HG02588 (cell line): Measurements from ENCODE around the gene LASP1NB.
"Not testable (repeated sequence)": the region's sequence is repeated elsewhere in the genome, so short reads cannot be mapped to it uniquely, and the experiment has no call there.

ENCODE experiments used
- ATAC-seq: cut with Tn5 transposase; IDR thresholded peaks from one replicate; pipeline ENCODE4 v1.9.1; 2021; ENCODE audit warnings: mild to moderate bottlenecking, moderate library complexity; ENCODE audit not compliant: unreplicated experiment

Gene LASP1NB

DNA sequence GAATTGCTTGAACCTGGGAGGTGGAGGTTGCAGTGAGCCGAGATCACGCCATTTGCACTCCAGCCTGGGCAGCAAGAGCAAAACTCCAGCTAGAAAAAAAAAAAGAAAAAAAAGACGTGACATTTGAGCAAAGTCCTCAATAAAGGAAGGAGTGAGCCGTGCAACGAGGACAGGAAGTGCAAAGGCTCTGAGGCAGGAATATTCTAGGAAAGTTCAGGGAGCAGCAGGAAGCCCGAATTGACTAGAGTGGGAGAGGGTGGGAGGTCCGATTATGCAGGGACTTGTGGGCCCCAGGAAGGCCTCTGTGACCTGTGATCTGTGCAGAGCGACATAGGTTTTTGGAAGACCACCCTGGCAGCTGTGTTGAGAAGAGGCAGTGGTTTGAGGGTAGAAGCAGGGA is 8.6 kb upstream of the LASP1NB start:
- no peak for ATAC-seq

DNA sequence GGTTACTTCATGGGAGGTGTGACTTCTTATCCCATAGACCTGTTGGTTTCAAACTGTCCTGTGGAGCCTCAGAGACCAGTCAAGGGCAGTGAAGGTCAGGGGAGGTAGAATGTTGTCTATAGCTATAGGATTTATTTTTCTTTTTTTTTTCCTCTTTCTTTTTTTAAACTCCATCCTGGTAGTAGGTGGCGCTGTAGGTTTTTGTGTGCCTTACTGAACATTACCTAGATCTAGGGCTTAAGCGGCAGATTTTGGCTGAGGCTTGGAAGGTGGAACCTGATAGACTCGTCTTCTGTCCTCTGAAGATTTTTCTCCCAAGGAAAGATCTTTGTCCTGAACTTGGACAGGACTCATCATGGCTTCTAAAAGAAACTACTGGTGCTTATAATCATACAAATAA is 8.2 kb upstream of the LASP1NB start:
- no peak for ATAC-seq

DNA sequence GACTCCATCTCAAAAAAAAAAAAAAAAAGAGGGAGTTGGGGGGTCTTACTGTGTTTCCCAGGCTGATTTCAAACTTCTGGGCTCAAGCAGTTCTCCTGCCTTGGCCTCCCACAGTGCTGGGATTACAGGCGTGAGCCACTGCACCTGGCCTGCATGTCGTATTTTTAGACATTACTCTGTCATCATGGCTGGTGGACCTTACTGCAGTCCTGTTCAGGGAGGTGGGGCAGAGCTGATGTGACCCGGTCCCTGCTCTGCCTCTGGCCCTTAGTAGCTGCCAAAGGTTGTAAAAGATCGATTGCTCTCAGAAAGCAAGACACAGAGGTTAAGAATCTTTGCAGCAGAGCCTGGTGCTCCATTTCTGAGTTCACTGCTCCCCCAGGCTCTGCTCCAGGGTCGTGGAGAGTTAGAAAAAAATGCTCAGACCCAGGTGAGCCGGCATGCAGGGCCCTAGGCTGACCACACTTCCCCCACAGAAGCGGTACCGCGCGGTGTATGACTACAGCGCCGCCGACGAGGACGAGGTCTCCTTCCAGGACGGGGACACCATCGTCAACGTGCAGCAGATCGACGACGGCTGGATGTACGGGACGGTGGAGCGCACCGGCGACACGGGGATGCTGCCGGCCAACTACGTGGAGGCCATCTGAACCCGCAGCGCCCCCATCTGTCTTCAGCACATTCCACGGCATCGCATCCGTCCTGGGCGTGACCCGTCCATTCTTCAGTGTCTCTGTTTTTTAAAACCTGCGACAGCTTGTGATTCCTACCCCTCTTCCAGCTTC is 7.1 kb upstream of the LASP1NB start:
- ATAC-seq: no peak

DNA sequence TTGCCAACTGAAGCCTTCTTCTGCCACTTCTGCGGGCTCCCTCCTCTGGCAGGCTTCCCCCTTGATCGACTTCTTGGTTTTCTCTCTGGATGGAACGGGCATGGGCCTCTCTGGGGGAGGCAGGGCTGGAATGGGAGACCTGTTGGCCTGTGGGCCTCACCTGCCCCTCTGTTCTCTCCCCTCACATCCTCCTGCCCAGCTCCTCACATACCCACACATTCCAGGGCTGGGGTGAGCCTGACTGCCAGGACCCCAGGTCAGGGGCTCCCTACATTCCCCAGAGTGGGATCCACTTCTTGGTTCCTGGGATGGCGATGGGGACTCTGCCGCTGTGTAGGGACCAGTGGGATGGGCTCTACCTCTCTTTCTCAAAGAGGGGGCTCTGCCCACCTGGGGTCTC is 6.5 kb upstream of the LASP1NB start:
- no peak for ATAC-seq

DNA sequence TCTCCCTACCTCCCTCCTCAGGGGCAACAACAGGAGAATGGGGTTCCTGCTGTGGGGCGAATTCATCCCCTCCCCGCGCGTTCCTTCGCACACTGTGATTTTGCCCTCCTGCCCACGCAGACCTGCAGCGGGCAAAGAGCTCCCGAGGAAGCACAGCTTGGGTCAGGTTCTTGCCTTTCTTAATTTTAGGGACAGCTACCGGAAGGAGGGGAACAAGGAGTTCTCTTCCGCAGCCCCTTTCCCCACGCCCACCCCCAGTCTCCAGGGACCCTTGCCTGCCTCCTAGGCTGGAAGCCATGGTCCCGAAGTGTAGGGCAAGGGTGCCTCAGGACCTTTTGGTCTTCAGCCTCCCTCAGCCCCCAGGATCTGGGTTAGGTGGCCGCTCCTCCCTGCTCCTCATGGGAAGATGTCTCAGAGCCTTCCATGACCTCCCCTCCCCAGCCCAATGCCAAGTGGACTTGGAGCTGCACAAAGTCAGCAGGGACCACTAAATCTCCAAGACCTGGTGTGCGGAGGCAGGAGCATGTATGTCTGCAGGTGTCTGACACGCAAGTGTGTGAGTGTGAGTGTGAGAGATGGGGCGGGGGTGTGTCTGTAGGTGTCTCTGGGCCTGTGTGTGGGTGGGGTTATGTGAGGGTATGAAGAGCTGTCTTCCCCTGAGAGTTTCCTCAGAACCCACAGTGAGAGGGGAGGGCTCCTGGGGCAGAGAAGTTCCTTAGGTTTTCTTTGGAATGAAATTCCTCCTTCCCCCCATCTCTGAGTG is 5.9 kb upstream of the LASP1NB start:
- no peak for ATAC-seq

DNA sequence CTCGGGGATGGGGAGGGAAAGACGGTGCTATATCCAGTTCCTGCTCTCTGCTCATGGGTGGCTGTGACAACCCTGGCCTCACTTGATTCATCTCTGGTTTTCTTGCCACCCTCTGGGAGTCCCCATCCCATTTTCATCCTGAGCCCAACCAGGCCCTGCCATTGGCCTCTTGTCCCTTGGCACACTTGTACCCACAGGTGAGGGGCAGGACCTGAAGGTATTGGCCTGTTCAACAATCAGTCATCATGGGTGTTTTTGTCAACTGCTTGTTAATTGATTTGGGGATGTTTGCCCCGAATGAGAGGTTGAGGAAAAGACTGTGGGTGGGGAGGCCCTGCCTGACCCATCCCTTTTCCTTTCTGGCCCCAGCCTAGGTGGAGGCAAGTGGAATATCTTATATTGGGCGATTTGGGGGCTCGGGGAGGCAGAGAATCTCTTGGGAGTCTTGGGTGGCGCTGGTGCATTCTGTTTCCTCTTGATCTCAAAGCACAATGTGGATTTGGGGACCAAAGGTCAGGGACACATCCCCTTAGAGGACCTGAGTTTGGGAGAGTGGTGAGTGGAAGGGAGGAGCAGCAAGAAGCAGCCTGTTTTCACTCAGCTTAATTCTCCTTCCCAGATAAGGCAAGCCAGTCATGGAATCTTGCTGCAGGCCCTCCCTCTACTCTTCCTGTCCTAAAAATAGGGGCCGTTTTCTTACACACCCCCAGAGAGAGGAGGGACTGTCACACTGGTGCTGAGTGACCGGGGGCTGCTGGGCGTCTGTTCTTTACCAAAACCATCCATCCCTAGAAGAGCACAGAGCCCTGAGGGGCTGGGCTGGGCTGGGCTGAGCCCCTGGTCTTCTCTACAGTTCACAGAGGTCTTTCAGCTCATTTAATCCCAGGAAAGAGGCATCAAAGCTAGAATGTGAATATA is 4.8 kb upstream of the LASP1NB start:
- no peak for ATAC-seq

DNA sequence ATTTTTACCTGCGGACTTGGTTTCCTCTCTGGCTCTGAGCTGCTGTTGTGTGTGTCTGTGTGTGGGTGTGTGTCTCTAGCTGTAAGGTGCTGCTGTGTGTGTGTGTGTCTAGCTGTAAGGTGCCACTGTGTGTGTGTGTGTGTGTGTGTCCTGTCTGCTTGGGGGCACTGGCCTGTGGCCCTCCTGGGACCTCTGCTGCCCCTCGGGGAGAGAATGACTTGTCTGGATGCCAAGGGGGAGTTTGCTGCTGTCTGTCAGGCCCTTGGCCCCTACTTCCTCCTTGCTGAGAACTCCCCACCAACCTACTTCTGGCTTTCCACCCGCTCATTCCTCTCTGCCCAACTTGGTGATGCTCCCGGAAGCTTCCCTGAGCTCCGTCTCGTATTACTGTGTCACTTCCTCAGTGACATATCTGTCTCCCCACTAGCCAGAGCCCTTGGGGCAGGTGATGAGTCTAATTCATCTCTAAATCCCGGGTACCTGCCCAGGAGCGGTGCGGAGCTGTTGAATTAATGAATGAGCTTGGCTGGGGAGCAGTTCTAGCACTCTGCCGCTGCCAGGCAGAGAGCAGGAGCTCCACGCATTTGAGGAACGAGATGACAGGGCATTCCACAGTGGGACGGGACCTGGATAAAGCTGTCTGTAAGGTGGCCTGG is 3.5 kb upstream of the LASP1NB start:
- ATAC-seq: no peak

DNA sequence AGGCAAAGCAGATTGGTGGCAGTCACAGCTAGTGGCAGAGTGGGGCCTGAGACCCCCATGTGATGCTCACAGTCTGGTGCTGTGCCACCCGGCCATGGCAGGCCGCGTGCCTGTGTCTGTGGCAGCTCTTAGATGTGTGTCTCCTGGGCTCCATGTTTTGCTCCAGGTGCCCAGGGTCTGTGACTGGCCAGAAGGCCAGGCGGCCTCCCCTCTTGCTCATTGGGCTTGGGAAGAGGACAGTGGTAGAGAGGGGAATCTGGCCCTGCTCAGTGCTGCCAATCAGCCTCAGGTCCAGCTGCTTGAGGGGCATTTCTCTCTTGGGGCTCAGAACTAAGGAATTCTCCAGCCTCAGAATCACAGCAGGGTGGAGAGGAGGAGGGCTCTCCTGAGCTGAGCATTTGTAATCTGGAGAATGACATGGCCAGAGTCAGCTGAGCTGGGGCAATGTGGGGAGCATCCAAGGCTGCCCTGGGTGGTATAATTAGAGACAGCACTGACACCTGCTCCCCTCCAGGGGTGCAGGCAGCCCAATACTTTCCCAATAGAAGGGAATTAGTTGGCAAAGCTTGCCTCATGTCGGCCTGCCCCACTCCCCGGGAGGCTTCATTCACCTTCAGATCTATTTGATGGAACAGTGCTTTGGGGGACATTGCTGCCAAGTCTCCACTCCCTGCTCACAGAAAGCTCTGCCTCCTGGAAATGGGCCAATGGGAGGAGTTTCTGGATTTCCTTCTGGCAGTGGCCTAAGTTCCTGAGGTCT is 2.7 kb upstream of the LASP1NB start:
- no peak for ATAC-seq

DNA sequence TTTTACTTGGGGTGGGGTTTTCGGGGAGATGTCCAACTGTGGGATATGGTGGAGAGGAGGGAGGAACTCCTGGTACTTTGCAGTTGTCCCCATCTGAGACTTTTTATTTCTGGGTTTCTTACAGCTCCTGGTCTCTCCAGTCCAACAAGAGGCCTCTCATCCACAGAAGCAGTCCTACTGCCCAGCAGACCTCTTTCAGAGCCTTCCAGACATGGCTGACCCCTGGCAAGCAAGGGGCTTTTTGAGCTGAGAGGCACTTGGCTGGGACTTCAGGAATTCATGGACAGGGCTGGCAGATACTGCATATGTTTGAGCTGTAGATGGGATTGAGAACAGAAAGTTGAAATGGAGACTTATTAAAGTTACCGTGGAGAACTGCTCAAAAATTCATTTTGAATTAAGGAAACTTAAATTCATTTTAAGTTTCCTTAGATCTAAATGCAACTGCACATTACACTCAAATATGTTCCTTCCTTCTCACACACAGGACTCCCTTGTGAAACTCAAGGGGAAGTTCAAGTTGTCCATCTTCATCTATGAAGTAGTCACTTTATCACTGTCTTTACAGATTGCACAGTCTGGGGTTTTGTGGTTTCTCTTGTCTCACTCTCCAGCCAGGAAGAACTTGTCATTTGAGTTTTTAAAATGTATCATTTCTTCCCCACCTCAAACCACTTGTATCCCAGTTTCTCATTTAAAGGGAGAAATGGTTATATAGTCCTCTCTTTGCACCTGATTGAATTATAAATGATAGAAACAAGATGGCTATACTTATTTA is 1.1 kb downstream of the LASP1NB start:
- ATAC-seq: no peak

DNA sequence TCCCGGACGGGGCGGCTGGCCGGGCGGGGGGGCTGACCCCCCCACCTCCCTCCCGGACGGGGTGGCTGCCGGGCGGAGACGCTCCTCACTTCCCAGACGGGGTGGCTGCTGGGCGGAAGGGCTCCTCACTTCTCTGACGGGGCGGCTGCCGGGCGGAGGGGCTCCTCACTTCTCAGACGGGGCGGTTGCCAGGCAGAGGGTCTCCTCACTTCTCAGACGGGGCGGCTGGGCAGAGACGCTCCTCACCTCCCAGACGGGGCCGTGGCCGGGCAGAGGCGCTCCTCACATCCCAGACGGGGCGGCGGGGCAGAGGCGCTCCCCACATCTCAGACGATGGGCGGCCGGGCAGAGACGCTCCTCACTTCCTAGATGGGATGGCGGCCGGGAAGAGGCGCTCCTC is 5.4 kb downstream of the LASP1NB start:
- ATAC-seq: not testable (repeated sequence)

DNA sequence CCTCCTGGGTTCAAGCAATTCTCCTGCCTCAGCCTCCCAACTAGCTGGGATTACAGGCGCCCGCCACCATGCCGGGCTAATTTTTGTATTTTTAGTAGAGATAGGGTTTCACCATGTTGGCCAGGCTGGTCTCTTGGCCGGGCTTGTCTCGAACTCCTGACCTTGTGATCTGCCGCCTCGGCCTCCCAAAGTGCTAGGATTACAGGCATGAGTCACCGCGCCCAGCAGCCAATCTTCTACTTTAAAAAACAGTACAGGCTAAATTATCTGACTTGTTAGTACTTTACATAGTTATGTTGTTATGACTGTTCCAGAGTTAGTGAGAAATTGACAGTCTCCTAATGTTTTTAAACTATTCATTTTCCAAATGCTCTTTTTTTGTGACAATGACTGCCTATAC is 8.5 kb downstream of the LASP1NB start:
- ATAC-seq: not testable (repeated sequence)

DNA sequence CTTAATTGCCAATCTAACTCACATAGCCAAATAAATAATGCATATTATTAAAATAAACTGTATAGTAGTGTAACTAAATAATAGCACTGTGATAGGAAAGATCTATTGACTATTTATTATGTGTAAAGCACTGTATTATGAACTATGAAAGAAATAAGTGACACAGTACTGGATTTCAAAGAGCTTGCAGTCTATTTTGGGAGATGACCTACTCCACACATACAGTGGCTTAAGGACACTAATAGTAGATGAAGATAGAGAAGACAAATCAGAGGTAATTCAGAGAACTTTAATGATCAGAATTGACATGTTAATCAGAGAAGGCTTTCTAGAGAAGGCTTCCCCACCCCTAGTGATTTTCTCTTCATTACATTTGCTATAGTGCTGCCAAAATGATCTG is 14.6 kb downstream of the LASP1NB start:
- ATAC-seq: no peak

DNA sequence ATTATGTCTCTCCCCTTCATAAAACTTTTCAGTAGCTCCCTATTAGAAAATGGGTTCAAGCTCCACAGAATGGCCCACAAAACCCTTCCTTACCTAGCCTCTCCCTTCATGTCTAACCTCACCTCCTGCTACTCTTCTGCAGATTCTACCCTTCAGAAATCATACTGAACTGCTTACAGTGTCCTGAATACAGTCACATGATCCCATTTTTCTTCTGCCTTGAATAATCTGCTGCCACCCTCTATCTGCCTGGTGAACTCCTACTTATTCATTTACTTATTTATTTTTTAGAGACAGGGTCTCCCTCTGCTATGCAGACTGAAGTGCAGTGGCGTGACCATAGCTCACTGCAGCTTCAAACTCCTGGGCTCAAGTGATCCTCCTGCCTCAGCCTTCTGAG is 15.0 kb downstream of the LASP1NB start:
- ATAC-seq: no peak

DNA sequence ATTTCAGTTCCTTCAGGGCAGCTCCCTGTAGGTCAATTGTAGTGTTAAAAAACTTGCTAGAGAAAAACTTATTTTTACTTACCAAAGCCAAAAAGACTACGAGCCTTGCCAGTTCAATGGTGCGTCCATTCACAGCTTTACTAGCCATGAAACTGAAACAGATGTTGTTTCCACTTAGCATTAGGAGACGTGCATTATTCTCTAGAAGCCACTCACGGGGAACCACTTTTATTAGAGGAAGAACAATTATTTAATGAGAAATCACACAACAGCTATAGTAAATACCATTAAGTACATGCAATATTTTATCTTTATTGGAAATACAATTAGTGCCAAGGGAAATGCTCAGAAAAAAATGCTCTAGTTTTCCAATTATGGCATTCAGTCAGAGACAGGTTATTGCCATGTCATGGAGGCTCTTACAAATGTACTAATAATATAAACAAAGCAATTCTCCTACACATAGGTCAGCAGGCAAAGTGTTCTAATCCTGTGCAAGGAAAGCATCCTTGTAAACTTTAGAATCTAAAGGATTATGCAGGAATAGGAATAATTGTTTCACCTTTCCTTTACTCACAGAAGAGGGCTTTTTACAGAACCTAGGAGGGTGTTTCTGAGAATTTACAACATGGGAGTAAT is 17.4 kb downstream of the LASP1NB start:
- ATAC-seq: no peak

DNA sequence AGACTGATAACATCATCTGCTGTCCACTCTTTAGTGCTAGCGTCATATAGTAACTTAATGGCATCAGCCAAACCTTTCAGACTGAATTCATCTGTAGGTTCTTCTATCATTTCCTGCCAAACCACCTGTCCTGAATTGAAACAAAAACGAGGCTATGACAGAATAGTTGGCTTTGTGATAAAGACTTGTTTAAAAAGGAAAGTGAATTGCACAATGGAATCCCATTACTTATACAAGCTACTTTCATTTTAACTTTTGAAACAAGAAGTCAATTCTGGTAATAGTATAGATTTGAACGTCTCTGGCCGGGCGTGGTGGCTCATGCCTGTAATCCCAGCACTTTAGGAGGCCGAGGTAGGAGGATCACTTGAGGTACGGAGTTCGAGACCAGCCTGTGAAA is 18.2 kb downstream of the LASP1NB start:
- ATAC-seq: no peak

DNA sequence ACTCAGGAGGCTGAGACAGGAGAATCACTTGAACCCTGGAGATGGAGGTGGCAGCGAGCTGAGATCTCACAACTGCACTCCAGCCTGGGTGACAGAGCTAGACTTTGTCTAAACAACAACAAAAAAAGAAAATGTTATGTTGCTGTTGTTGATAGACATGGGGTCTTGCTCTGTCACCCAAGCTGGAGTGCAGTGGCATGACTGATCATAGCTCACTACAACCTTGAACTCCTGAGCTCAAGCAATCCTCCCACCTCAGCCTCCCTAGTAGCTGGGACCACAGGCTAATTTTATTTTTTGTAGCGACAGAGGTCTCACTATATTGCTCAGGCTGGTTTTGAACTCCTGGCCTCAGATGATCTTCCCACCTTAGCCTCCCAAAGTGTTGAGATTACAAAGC is 21.8 kb downstream of the LASP1NB start:
- no peak for ATAC-seq

DNA sequence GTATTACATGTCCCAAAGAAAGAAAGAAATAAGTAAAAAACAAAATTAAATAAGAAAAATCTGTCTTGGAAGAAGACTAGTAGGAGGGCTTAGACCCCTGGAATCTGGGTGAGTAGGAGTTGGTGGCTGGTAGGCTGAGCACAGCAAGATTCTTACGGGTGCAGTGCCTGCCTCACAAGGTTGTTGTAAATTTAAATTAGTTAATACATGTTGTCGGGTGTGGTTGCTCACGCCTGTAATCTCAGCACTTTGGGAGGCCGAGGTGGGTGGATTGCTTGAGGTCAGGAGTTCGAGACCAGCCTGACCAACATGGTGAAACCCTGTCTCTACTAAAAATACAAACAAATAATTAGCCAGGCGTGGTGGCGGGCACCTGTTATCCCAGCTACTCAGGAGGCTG is 28.4 kb downstream of the LASP1NB start:
- not testable (repeated sequence) for ATAC-seq

DNA sequence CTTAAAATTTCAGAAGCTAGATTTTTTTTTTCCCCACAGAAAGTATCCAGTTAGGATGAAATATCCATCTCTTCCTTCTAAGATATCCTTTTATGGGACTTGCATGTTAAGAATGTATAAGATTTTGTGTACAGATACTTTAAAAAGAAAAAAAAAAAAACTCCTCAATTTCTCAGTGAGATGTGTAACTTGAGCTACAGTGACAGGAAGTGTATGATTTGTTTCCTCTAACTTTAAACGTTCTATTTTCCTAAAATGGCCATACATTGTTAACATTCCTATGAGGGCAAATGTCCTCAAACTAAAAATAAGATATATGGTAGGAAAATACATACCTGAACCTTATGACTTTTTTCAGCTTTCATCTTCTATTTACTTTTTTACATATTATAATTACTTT is 32.9 kb downstream of the LASP1NB start:
- no peak for ATAC-seq

DNA sequence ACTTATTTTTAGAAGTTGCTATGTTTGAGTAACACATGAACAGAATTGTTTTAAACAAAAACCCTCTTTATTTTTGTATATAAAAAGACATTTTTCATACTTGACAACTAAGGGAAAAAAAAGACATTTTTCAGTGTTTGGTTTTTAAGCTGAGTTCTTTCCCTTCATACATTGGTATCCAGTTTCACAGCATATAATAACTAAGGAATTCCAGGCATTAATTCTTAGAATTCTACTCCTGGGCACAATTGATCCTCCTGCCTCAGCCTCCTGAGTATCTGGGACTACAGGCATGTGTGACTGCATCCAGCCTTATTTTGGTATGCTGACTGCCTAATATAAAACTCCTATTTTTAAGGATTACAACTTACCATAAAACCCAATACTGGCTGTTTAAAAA is 33.3 kb downstream of the LASP1NB start:
- no peak for ATAC-seq
